ENCODE results near the gene LINS1.
"Not testable (repeated sequence)": the region's sequence is repeated elsewhere in the genome, so short reads cannot be mapped to it uniquely, and the experiment has no call there.

The LINS1 gene

DNA sequence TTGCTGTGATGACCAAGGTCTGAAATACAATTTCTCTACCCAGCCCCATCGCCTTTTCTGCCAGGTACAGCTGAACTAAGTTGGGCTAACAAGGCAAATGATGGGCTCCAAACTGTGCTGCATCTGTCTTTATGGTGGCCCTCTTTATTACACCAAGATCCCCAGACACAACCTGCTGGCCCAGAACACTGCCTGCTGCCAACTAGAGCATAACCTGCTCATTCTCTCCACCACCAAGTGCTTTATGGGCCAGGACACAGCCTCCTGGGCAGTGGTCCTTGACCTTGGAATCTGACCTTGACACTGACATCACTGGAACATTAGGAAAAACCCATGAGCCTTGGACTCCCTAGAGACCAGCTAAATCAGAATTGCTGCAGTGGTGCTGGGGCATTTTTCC, 3.3 kb downstream of the LINS1 start:
- no peak for DNase-seq

DNA sequence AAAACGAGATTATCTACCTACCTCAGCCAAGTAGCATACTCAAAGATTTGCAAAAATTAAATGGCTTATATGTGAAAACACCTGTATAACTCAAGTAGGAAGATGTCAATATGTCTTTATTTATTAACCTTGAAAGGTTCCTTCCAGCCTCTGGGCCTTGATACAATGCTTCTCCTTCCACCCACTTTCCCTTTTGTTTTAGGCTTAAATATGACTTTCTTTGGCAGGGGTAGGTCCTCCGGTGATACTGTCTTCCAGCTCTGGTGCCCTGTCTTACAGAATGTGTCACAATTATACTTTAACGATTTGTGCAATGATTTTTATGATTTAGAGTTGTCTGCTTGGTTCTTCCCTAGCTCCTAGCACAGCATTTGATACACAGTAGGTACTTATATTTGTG, 4.1 kb downstream of the LINS1 start:
- no peak for DNase-seq

DNA sequence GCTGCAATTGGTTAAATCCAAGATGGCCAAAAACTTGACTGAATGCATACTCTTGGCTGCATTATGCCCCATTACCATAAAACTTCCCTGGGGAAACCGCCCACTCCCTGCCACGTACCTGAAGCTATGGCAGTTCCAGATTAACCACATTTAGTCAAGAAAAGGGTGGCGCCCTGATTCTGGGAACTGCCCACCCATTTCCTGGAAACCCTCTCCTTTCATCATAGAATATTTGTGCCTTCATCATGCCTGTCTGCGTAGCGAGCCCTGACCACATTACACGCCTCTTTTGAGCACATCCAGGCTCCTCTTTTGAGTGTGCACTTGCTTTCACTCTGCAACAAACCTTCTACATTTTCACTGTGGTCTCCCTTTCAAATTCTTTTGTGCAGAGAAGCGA, 5.2 kb downstream of the LINS1 start:
- DNase-seq, result peak; percentile 82

DNA sequence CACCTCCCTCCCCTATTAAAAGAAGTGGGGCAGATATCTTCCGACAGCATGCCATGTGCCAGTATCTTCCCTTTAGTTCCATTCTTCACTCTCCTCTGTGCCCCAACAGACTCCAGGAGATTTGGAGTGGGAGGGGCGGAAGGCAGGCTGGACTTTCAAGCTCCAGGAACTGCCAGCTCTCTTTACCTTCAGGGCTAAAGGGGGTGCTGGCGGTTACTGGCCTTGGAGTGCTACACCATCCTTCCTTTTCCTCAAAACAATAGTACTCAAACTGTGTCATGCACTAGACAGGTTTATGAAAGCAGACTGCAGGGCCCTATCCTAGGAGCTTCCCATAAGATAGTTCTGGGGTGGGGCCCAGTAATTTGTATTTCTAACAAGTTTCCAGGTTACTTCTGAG, 6.0 kb downstream of the LINS1 start:
- no peak for DNase-seq

DNA sequence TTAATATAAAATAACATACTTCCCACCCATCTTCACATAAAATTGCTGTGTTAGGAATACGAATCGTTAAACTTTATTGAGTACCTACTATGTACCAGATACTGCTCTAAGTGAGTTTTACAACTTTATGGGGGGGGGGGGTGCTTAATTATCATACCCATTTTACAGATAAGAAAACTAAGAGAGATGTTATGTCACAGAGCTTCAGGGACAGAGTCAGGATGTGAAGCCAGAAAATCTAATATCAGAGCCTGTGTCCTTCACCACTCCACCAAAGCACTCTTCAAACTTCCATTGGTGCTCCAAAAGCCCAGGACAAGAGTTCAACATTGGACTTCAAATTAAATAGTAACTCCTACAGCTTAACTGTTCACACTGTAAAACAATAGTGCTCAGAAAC, 8.6 kb downstream of the LINS1 start:
- DNase-seq, result no peak

DNA sequence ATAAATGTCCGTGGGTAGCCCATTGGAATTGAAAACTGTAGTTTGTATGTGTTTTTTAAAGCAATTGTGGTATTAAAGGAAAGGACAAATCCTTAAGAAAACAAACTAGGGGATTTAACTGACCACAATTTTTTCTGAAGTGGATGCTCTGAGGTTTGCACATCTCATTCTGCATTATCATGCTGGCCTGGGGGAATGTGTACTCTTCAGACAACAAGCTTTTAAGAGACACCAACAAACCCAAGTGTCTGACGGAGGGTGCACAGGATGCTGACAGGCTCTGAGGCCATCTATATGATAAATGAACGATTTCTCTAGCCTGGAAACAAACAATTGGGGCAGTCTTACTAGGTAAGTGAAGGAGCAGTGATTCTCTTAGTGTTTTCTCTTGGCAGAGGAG, 9.1 kb downstream of the LINS1 start:
- no peak for DNase-seq

DNA sequence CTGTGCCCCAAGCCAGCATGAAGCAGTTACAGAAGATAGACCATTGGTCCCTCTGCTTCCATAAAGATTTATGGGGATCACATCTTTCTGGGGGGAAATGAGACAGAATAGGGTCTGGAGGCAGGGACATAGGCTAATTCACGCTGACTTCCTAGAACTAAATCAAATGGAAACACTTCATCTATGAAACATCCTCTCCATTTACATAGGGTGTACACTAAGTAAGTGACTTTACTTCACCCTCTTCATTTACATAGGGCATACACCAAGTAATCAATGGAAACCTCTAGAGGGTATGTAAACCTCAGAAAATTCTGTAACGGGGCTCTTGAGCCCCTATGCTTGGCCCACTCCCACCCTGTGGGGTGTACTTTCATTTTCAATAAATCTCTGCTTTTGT, 10.1 kb downstream of the LINS1 start:
- no peak for DNase-seq

DNA sequence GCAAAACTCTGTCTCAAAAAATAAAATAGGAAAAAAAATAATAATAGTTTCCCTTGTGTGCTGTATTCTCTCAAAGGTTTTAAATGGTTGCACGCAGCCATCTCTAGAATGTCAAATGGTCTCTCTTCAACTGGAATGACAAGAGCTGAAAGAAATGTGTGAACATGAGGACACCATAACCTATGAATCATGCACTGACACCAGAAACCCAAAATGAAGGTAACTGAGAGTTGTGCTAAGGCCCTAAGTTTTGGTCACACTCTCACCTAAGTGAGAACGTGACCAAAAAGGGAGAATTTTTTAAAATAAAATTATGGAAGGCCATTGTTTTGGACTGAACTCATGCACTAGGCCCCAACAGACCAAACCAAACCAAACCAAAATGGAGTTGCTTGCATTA, 10.8 kb downstream of the LINS1 start:
- not testable (repeated sequence) for DNase-seq

DNA sequence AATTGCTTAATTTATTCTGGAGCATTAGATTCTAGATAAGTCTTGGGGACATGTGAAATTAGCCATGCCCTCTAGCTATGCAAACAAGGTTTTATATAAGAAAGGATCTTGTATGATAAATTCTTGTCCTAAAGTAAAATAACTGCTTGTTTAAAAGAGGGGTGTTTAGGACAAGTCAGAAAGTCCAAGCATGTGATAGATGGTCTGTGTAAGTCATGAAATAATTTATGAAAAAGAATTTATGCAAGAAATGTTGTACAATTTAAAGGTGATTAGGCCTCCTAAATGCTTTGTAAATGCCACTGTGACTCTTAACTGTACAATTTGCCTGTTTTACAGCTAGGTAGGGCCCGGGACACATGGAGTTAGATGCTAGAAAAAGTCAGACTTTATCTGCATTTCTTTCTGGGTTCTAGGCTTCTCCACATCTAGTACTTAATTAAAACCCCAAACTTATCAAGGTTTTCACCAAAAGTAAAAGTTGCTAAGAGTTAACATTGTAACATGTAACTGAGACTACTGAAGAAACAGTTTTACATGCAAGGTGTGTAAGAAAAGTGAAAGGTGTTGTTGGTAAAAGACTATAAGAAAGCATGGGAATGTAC, 13.2 kb downstream of the LINS1 start:
- DNase-seq, result no peak

DNA sequence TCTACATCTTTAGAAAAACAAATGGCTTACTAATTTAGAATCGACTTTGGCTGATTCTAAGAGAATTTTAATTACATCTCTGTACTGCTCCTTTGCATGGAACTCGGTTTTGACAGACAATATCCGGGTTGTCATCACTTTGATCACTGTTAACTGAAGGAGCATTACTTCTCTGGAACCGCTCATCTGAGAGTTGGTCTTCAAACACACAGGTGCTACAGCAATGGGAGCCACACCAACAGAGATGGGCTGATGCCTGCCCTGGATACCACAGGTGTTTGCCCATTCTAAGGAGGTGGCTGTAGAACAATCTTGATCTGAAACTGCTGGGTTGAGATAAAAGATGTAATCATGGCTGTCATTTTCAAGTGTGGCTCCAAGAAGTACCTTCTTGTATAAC, 21.6 kb downstream of the LINS1 start:
- no peak for DNase-seq

DNA sequence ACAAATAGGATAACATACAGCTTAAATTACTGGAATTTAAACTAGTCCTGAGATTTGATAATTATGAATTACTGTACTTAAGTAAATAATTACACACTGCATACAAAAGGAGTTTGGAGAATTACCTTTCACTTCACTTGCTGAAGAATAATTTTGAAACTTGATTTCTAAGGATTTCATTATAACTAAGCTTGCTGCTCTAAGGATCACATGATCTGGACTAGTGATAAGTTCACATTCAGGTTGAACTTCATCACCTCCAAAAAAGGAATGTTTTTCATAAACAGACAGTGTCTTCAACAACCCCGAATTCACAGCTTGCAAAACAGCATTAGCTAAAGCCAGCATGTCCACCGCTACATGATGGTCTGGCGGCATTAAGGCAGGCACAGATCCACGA, 28.5 kb downstream of the LINS1 start:
- no peak for DNase-seq

DNA sequence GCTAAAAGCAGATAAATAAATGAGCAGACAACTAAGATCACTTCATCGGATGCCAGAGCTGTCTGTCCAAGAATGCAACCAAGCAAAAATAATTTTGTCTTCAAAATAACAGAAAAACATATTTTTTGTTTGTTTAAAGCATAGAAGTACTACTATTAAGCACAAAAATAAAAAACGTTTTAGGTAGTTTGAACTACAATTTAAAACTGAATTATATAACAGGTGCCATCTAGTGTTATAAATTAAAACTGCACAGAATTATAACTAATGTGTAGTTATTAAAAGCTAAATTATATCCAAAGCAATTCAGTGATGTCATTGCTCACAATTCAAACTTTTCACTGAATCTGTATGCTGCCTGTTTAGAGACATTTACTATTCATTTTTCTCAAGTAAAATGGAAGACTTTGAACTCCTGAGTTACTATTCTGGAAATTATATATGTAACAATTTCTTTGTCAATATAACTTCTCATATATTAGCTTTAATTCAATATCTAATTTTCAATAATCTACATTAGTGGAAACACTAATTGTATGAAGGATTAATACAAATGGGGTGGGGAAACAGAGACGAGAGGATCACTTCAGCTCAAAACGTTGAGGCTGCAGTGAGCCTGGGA, 29.5 kb downstream of the LINS1 start:
- no peak for DNase-seq

DNA sequence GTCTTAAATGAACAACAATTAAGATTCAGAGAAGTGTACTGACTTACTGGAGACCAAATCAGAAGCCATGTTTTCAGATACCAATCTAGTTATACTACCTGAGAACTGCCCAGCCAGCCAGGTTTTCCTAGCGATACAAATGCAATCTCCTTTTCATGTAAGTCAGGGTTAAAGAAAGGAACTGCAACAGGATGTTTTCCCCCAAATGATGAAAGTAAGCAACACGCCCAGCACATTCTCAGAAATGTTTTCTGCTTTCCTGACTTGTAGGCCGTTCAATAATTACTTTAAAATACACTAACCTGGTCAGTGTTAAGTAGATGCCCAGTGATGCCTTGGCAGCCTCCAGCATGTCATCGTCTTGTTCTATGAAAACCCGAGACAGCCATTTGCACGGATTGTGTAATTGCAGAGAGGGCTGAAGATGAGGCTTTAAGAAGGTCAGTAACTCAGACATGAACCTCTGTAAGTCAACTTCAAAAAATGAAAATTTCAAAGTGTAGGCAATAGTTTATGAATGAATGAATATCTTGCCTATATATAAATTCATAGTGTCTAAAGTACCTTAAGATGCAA, 30.3 kb downstream of the LINS1 start:
- DNase-seq, result no peak

DNA sequence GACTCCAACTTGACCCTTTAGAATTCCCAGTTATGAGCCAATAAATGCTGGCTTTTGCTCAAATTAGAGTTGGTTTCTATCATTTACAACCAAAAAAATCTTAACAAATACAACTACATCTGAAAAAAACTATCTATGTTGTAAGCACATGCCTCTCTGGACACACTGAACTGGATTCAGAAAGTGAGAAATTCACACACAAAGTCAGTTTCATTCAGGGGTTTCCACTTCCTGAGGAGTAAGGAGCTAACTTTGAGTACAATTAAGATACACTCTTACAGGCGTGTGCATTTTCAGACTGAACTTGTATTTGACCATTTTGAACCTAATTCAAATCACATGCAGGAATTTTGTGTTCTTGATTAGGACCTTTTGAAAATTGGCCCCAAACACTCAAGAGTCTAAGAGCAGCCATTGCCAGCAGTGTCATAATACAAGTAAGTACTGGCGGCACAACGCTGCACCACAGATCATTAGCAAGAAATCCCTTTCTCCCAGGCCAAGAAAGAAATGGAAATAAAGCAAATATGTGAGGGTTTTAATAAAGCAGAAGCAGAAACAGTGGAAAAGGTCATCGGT, 31.2 kb downstream of the LINS1 start:
- DNase-seq, result no peak

DNA sequence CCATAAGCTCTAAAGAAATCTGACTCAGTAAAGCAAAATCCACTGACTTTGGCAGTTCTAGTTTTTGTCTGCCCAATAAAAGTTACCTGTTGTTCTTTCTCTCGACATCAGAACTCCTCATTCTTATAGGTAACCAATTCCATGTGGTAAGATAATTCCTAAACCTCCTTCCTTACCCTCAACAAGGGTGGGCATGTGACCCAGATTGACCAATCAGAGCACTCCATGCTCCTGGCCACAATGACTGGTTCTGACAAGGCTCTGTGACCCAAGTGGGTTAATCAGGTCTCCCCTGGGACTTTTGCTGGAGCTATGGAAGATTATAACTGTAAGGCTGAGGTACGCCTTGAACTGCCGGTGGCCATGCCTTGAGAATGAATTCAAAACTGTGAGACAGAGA, 31.7 kb downstream of the LINS1 start:
- no peak for DNase-seq

DNA sequence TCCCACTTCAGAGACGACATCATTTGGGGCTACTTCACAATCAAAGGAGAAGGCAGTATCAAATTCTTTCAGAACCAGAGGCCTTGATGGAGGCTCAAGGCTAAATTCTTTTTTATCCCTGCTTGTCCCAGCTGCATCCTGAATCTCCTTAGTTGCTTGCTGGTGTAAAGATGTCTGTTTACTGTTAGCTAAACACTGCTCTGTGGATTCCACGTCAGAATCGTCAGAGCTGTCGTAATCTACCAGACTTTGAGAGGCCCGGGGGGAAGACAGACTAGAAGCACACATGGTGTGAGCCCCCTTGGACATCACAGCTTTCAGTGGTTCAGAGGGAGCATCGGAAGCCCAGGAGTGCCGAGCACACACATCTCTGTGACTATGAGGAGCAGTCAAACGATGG, 32.6 kb downstream of the LINS1 start:
- DNase-seq, result no peak

DNA sequence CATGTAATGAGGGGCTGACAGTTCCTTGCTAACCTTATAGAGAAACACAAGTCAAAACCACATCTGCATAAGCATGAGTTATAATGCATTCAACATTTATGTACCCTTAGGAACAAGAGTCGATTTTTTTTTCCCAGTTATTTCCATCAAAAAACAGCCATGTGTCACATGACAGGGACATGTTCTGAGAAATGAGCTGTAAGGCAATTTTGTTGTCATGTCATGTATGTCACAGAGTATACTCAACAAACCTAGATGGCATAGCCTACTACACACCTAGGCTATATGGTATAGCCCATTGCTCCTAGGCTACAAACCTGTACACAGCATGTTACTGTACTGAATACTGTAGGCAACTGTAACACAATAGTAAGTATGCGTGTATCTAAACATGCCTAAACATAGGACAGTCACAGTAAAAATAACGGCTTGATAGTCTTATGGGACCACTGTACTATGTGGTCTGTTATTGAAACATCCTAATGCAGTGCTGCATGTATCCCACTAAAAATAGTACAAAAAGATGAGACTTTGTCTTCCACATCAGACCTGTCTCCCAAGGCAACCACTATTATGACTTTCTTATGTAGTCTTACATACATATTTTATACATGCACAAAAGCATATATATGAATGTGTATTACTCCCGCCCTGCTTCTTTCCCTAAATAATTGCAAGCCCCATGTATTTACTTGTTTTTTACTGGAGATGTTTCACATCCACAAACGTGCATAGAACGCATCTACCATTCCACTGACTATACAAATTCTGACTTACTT, 34.9 kb downstream of the LINS1 start:
- no peak for DNase-seq

DNA sequence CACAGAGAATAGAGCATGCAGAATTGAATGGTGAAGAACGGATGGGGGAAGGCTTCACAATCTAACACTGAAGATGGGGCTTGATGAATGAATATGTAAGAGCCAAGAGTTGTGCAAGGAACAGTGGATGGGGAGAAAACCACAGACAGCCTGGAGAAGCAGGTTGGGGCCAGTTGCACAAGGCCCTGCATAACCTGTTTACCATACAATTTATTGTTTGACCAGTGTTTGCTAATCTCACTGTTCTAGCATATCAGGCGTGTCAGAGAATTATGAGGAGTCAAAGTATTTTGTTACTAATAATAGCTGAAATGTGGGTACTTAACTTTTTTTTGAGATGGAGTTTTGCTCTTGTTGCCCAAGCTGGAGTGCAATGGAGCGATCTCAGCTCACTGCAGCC, 36.4 kb downstream of the LINS1 start:
- no peak for DNase-seq

DNA sequence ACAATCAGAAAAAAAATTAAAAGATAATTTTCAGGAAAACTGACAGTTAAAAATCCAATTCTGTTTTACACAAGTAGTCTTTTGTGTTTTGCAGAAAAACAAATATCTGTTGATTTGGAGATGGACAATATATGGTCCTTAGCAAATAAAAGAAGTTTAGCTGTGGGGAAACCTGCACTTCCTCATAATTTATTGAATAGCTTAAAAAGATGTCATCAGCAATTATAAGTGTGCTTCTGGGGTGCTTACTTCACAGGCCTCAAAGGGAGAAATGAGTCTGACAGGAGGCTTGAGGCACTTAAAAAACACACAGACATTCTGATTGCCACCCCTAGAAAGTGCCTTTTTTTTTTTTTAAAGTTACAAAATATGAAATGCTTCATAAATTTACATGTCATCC, 41.7 kb downstream of the LINS1 start:
- no peak for DNase-seq

DNA sequence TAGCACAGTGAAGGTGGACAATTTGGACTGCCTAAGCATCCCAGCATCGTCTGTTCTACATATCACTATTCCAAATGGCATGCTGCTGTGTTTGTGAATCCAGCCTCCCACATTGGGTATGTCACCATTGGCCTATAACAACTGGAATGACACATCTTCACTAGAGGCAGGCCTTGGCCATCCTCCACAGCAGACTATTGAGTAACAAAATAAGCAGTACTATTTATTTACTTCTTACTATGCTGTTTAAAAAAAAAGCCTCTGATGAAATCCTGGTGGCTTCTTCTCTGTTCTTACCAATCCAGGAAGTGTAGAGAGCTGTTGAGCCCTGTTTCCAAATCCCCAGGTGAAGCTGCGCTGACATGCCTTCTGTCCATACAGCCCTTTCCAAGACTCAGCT, 42.7 kb downstream of the LINS1 start:
- DNase-seq, result no peak

DNA sequence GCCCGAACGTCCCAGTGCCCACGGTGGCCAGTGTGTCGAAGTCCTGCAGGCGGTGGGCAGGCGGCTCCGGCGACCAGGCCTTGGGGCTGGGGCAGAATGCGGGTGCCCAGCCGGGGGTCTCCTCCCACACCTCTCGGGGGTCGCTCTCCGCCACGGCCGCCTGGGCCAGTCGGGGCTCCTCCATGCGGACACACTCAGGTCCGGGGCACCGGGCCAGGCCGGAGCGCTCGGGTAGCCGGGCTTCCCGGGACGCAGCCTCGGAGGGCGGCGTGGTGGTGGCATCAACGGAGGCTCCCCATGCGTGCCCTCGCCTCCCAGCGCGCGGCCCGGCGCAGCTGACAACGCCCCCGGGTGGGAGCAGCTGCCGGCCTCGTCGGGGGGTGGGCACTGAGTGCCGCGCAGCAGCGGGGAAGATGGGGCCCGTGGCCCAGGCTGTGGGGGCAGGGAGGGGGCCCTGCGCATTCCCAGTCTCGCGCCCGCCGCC, 43.2 kb downstream of the LINS1 start:
- DNase-seq, result no peak

DNA sequence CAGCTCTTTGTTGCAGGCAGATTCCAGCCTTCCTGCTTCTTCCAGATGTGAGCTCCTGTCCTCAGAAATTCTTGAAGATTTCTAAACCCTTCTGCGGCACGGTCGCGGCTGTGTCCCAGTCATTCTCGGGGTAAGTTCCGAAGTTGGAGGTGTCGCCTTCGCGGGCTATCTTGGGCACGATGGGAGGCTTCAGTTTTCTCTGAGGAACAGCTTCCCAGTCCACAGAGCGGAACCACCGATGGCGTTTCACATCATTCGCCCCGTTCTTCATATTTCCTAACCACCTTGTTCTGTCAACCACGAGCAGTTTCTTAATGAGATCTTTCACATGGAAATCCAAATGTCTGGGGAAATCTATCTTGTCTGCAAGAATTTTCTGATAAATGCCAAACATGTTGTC, 48.5 kb downstream of the LINS1 start:
- no peak for DNase-seq

DNA sequence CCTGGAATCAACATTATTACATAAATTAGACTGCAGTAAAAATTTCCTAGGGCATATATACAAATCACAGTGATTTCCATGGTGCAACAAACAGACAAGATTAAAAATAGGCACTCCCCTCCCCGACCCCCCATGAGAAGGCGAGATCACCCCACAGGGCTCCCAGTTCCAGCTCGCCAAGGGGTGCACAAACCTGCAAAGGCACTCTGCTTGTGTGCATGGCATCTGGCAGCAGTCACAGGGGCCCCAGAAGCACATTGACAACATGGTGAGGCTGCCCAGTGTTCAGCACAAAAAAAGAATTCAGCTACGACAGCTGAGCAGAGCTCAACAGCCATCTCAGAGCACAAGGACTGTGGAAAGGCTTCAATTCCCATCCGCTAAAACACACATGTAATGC, 54.0 kb downstream of the LINS1 start:
- DNase-seq, result no peak

DNA sequence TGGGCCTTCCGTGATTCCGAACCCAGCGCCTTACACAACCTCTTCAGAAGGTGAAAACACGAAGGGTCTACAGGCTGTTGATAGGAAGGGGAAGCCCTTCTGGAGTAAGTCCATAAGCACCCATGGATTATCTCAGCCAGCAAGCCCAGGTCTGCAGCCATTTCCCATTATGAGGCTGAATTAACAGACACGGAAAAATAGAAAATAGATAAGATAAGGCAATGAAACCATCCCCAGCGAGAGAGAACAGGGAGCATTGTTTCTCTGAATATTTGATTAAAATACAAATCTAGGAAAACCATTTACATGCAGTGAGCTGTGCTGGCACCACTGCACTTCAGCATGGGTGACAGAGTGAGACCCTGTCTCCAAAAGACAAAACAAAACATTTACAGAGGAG, 57.0 kb downstream of the LINS1 start:
- no peak for DNase-seq
